PFSK-1 (cell line): ENCODE measurements around the gene SF3A1.

Experiments
- POLR2AphosphoS5 ChIP-seq: IDR thresholded peaks from 2 replicates; pipeline ENCODE4 v1.6.1; 2012; ENCODE audit warnings: low read depth, mild to moderate bottlenecking, control low read depth, low read length, moderate library complexity
- SIN3A ChIP-seq: IDR thresholded peaks from 2 replicates; pipeline ENCODE4 v1.6.1; 2012; ENCODE audit warnings: mild to moderate bottlenecking, low read length, moderate library complexity, borderline replicate concordance; ENCODE audit not compliant: insufficient read depth
- TAF1 ChIP-seq: IDR thresholded peaks from 2 replicates; pipeline ENCODE4 v1.6.1; 2012; ENCODE audit warnings: low read length, control low read depth, borderline replicate concordance; ENCODE audit not compliant: insufficient read depth
- TF ChIP-seq, protein P1 (sequence below), 2 experiments: IDR thresholded peaks; 2 replicates each; pipeline versions ENCODE4 v1.6.1 to v1.8.0; 2011 to 2012; ENCODE audit warnings: low read depth in 2 of 2, low read length in 2 of 2, control low read depth in 1 of 2, inconsistent platforms in 1 of 2, mild to moderate bottlenecking in 1 of 2, moderate library complexity in 1 of 2; ENCODE audit not compliant: insufficient read depth in 1 of 2

DNA sequence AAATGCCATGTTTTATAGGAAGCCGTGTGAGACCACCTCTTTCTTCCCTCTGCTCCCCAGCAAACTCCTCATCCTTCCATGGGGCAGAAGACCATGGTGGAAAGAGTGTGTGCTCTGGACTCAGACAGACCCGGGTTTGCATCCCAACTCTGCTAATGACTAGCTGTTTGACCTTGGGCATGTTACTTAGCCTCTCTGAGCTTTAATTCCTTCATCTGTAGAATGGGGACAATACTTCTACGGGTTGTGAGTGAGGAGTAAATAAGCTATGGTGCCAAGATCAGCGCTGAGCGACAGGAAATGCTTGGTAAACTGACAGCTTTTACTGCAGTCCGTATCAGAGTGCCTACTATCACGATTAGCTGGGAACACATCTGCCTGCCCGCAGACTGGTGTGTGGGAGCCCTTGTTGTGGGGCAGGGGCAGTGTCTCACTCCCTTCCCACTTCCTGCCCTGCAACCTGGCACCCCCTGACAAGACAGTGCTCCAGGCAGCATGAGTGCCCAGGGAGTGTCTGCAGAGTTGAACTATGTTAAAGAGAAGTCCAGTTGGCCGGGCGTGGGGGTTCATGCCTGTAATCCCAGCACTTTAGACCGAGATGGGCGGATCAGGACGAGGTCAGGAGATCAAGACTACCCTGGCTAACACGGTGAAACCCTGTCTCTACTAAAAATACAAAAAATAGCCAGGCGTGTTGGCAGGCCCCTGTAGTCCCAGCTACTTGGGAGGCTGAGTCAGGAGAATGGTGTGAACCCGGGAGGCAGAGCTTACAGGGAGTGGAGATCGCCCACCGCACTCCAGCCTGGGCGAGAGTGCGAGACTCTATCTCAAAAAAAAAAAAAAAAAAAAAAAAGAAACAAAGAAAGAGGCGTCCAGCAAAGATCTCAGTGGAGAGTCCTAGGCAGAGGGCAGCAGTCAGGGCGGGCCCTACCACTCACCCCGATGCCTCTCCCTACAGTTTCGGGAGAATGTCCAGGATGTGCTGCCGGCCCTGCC, 42.3 kb upstream of the SF3A1 start:
- TF ChIP-seq SIN3A (no peak), TAF1 (no peak), POLR2AphosphoS5 (no peak)
- TF ChIP-seq, protein P1, sequence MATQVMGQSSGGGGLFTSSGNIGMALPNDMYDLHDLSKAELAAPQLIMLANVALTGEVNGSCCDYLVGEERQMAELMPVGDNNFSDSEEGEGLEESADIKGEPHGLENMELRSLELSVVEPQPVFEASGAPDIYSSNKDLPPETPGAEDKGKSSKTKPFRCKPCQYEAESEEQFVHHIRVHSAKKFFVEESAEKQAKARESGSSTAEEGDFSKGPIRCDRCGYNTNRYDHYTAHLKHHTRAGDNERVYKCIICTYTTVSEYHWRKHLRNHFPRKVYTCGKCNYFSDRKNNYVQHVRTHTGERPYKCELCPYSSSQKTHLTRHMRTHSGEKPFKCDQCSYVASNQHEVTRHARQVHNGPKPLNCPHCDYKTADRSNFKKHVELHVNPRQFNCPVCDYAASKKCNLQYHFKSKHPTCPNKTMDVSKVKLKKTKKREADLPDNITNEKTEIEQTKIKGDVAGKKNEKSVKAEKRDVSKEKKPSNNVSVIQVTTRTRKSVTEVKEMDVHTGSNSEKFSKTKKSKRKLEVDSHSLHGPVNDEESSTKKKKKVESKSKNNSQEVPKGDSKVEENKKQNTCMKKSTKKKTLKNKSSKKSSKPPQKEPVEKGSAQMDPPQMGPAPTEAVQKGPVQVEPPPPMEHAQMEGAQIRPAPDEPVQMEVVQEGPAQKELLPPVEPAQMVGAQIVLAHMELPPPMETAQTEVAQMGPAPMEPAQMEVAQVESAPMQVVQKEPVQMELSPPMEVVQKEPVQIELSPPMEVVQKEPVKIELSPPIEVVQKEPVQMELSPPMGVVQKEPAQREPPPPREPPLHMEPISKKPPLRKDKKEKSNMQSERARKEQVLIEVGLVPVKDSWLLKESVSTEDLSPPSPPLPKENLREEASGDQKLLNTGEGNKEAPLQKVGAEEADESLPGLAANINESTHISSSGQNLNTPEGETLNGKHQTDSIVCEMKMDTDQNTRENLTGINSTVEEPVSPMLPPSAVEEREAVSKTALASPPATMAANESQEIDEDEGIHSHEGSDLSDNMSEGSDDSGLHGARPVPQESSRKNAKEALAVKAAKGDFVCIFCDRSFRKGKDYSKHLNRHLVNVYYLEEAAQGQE (IDR thresholded peaks at IDR 0.05; ENCODE audit: insufficient read depth in 1 of 2, low read depth in 2 of 2, low read length in 2 of 2) = no peak
